Measurements from ENCODE around the gene LDB3.

The LDB3 gene

DNA sequence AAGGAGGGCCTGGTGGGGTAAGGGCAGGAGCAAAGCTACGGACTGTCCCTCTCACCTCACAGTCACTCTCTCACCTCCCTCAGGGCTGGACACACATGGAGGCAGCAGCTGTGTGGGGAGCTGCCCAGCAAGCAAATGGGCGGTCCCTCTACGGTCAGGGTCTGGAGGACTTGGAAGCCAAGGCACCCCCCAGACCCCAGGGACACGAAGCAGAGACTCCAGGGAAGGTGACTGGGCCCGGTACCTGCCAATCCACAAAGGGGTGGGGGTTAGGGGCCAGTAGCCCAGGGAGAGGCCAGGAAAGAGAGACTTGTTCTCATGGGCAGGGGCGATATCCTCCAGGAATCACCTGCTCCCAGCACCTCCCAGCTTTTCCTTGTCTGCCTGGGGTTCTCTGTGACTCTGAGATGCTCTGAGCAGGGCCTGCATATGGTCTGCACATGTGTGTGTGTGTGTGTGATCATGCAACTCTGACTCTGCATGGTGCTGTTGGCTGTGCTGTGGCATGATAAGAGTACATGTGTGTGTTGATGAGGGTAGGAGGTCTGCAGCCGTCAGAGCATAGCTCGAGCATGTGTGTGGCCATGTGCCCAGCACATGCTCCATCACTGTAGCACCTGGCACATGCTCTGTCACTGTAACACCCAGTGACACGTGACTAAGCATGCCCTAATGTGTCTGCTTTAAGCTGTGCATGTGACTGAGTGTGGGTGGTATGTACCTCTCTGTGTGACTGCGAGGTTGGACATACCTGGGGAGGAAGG lies 4.6 kb upstream of the LDB3 start:
- no peak for DNase-seq (ENCODE audit: insufficient read length, low spot score)

DNA sequence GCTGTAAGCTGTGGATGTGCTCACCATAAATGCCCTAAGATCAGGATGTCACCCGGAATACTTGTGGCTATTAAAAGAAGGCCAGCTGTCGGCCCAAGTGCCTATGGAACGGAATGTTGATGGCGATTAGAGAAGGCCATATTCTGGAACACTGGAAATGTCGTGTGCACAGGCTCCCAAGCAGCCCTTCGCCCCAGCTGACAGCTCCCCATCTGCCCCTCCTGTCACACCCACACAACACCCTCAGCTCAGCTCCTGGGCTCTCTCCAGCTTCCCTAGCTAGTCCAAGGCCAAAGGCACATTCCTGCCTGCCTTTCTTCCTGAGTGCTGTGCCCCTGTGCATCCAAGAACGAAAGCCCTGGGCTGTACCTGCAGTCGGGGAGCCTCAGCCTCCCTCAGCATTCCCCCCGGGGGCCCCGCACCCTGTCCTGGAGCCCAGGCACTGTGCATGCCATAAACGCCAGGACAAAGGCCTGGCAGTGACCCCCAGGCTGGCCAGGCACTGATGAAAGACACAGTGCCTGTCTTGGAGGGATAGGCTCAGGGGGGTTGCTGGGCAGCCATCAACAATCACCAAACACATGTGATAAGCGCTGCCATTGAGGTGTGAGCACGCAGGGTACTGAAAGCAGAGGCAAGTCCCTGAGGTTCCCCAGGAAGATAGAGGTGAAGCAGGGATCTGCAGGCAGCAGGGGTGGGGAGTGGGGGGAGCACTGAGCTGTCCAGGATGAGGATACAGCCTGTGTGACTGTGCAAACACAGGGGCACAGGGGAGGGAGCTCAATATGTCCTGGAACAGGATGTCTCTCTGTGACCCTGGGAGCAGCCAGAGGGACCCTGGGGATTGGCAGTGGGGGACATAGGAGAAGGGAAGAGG lies 3.7 kb upstream of the LDB3 start:
- FAIRE-seq (peak; percentile 20), DNase-seq (ENCODE audit: insufficient read length, low spot score) (no peak)

More for the DNA sequence above, 4.6 kb upstream of the LDB3 start:
- FAIRE-seq: peak; percentile 60

DNA sequence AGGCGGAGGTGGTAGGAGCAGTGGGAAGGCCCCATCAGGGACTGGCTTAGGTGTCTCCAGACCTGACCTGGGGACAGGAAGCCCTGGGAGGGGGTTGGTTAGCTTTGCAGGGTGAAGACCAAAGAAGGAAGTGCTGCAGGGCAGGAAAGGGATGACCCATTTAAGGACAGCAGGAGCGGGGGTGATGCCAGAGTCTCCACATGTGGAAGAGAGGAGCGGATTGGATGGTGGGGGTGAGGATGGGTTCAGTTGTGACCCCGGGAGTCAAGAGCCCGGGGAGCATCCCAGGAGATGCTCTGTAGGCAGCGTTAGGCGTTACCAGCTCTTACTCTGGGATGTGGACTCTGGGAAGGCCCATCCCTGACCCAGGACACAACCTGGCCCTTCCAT lies 3.1 kb upstream of the LDB3 start:
- no peak for DNase-seq (ENCODE audit: insufficient read length, low spot score)
- FAIRE-seq: no peak

DNA sequence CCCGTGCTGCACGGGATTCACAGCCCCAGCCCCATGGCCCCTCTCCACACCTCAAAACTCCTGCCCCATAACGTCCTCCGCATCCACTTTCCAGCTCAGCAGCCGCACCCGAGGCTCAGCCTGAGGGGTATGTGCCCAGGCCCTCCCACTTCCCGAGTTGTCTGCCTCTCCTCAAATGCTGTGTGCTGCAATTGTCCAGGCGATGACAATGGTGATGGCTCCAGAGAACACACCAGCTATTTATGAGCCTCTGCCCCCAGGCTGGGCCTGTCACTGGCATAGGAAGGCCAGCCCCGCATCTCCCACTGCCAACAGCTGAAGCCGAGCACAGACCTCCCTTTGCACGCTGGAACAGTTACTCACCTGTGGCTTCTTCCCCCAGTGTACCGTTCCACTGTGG lies 2.4 kb upstream of the LDB3 start:
- DNase-seq (ENCODE audit: insufficient read length, low spot score): no peak
- no peak for FAIRE-seq

DNA sequence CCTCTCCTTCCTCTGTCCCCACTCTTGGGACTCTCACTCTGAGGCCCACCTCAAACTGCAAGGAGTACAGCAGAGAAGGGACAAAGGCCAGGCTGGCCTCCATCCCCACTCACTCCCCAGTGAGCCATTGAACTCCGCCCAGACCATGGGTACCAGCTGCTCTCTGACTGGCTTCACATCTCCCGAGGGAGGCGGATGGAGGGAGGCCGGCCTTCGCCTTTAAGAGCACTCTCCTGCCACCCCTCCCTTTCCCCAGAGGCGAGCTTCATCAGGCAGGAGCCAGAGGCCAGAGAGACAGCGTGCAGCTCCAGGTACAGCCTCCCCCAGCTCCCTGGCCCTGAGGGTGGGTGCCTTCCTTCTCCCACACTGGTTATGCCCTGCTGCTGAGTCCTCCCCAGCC lies 1.8 kb upstream of the LDB3 start:
- DNase-seq (ENCODE audit: insufficient read length, low spot score) (no peak), FAIRE-seq (no peak)

DNA sequence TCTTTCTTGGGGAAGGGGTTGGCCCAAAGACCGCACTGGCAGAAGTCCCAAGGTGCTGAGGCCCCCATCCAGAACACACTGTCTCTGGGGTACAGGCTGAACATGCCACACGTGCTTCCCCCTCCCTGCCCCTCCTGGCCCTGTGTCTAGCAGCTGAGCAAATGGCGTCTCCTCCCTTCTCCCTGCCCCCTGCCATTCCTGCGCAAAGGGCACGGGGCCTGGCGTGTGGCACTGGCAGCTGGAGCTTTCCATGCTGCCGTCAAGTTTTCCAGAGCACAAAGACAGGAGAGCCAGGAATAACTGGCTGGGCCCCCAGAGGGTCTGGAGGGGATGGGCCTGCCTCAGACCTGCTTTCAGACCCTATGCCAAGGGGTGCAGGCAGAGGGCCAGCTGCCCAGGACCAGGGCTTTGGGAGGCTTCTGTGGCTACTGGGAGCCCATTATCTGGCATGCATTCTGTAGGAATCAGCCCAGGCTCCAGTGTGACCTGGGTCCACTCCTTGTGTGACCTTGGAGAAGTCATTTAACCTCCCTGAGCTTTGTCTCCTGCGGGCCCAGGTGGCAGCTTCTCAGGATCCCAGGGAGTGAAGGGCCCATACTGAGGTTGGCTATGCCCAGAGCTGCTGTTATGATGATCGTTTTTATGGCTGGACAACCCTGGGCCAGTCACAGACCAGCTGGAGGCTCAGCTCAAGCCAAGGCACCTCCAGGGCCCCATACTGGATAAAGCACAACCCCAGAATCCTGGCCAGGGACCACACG lies 710 bp upstream of the LDB3 start:
- FAIRE-seq: no peak
- no peak for DNase-seq (ENCODE audit: insufficient read length, low spot score)

DNA sequence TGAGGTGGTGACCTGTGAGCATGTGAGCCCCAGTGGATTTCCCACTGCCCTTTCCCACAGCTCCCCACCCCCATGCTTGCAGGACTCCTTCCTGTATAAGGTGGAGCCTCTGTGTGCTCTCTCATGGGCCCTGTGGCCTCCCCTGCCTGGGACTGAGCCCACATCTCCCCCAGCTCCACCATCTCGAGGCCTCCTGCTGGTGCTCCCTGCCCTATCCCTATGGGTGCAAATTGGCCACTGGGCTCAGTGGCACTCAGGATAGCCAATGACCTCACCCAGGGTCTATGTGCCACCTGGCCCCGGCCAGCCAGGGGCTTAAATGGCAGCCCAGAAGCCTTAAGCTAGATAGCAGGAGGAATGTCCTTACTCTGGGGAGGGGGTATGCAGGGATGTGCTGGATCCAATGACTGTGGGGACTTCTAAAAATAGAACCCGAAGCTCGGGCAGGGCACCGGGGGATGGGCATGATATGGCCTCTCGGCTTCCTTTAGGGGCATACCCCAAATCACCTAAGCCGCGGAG lies 2.0 kb downstream of the LDB3 start:
- DNase-seq (ENCODE audit: insufficient read length, low spot score) (no peak), FAIRE-seq (no peak)

DNA sequence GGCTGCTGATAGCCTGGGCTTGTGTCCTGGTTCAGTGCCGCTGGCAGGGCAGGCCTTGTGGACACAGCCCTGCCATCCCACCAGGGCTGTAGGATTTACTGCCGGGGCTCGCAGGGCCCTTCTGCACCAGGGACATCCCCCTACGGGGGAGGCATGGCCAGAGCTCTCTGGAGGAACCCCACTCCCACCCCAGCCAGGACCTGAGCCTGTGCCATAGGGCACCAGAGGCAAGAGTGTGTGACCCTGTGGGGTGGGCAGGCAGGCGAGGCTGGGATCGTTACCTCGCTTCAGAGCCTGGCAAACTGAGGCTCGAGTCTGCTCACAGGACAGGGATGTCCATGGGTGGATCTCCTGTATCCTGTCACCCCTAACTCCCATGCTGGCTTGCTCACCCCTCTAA lies 2.6 kb downstream of the LDB3 start:
- FAIRE-seq: no peak
- DNase-seq (ENCODE audit: insufficient read length, low spot score): no peak

DNA sequence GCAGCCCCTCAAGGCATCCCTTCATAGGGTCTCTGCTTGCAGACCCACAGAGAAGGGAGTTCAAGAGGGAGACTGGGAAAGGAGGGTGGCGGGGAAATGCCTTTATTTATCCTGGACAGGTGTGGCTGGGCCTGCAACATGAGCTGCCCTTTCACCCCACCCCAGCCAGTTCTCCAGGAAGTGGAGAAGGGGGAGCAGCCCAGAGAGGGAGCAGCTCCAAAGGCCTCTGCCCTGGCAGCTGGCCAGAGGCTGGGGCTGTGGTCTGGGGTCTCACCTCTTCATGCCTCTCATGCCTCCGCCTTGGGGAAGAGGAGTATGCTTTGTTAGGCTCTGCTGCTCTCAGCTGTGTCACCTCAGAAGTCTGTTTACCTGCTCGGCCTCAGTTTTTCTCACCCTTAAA lies 3.1 kb downstream of the LDB3 start:
- no peak for DNase-seq (ENCODE audit: insufficient read length, low spot score)
- FAIRE-seq: no peak

DNA sequence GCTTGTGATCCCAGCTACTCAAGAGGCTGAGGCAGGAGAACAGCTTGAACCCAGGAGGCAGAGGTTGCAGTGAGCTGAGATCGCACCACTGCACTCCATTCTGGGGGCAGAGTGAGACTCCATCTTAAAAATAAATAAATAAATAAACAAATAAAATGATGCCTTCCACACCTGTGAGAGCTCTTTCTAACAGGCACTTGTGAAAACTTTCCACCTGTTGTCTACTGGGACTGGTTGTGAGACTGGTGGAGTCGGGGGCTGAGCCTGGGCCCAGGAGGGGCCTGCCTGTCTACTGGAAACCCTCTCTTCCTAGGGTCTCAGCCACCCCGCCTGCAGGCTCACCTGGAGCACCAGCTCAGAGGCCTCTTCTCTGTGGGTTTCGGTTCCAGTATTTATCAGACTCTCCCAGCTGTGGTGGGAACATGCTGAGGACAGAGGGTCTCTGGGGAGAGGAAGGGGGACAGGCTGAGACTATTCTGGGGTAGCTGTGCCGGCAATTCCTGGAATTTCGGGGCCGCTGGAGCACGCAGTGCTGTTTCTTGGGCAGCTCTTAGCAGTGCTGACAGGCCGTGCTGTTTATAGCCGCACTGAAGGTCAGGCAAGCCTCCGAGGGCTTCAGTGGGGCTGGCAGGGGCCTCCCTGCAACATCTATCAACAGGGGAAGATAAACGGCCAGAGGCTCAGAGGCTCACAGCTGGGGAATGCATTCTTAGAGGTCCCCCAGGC lies 3.8 kb downstream of the LDB3 start:
- FAIRE-seq (no peak), DNase-seq (ENCODE audit: insufficient read length, low spot score) (no peak)

DNA sequence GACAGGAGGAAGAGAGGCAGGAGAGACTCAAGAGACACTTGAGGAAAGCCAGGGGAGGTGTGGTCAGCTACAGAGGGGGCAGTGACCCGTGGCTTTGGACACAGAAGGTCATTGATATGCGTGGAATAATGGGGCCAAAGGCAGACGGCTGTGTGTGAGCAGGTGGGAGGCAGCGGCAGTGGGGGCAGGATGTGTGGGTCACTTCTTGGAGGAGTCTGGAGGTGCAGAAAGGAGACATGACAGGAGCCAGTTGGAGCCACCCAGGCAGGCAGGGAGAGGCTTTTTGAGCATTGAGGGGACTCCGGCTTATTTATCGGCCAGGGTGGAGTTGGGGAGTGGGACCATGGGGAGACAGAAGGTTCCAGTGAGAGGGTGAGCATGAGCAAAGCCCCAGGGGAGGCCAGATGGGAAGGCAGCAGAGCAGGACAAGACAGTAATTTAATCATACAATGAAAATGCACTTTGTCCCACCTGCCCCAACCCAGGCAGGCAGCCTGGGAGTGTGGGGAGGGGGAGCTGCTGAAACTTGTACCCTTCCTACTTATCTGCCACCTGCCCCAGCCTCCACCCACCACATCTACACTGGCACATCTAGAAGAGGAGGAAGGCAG lies 5.0 kb downstream of the LDB3 start:
- DNase-seq (ENCODE audit: insufficient read length, low spot score): no peak
- no peak for FAIRE-seq

DNA sequence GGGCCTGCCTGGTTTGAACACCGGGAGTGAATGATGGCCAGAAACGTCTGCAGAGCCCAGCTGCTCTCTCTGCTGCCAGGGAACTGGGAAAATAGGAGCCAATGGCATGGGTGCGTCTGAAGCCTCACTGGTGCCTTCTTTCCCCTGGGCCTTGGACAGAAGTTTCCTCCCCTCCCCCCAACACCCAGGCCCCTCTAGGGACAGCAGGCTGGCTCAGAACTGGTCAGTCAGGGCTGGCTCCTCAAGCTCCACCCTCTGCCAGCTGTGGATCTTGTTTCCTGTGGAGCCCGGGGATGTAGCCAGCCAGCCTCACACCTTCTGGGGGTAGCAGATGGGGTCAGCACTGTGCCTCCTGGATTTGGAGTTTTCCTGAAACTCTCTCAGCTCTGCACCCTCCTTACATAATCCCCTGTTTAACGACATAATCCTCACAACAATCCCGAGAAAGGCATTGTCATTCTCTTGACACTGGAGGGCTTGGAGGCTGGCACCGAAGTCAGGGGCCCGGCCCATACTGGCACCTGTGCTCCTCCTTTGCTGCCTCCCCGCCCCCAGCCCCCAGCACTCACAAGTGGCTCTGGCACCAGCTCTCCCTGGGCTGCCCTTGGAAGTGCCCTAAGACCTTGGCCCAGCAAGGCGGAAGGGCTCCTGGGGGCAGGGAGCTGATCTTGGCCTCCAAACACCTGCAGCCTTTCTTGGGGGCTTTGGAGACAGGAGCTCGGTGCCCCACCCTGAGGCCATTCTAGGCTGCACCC lies 5.7 kb downstream of the LDB3 start:
- no peak for FAIRE-seq
- DNase-seq (ENCODE audit: insufficient read length, low spot score): no peak

DNA sequence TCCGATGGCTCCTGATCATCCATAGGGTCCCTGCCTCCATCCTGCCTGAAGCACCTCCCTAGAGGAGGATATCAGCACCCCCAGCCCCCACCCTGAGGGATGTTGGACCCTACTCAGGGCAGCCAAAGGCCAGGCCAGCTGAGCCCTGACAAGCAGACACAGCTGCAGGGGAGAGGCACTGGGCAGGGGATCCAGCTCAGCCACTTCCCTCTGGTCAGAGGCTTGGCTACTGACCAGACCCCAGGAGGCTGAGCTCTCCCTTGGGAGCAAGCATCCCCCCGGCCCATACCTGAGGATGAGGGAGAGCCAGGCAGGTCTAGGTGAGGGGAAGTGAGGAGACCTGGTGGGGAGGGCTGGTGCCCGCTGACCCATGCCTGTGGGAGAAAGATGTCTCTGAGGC lies 6.6 kb downstream of the LDB3 start:
- no peak for FAIRE-seq

DNA sequence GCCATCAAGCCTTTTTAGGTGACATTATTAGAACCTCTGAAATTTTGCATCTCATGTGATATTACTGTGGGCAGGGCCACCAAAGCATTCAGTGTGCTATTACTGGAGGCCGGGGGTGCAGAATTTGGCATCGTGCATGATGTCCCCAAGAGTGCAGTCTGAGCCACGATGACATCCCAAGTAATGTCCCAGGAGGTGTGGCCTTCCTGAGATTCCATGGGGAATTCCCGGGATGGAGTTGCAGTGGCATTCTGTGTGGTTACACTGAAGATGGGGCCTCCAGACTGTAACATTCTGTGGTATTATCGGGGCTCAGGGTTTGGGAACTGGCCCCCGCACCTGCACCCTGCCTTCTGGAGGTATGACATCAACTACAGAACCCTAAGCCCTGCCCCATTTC lies 9.1 kb downstream of the LDB3 start:
- DNase-seq (ENCODE audit: insufficient read length, low spot score) (no peak), FAIRE-seq (no peak)

More for the DNA sequence above, 6.6 kb downstream of the LDB3 start:
- DNase-seq (ENCODE audit: insufficient read length, low spot score): no peak

DNA sequence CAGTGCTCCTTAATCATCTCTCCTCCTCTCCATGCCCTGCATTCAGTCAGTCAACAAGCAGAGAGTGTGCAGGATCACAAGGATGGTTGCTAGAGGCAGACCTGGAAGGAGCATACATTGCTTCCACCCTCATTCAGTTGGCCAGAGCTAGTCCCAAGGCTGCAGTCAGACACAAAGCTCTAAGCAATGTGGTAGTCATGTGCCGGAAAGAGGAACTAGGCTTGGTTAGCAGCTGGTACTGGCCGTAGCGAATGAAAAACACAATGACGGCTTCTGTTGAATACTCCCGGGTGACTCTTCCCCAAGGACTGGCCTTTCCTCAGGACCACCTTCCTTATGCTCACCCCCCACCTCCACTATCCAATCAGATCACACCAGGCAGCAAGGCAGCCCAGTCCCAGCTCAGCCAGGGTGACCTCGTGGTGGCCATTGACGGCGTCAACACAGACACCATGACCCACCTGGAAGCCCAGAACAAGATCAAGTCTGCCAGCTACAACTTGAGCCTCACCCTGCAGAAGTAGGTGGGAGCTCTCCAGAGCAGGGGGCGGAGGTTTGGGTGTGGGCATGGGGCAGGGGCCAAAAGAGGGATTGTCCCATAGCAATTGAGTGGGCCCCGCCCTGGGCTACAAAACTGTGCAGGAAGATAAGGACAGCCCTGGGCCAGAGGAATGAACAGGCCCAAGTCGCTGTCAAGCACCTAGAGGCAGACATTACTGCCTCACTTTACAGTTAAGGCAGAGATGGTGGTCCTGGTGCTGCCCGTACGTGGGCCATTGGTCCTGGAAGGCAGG lies 10.9 kb downstream of the LDB3 start:
- DNase-seq (ENCODE audit: insufficient read length, low spot score) (no peak), FAIRE-seq (no peak)

DNA sequence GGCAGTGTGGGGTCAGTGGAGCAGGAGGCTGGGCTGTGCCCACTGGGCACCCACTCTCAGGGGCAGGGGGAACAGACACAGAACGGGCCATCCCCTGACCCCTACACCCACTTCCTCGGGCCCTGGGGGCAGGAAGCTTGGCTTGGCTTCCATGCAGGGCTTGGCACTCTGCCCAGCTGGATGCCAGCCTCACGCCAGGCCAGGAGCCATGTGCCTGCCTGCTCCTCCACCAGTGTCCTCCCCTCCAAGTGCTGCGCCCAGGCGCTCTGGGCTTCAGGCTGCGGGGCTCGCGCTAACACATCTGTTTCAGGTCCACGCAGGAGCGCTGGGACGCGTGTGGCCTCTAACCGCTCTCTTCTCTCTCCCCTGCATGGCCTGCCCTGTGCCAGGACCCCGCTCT lies 12.7 kb downstream of the LDB3 start:
- FAIRE-seq: no peak
- DNase-seq (ENCODE audit: insufficient read length, low spot score): no peak

DNA sequence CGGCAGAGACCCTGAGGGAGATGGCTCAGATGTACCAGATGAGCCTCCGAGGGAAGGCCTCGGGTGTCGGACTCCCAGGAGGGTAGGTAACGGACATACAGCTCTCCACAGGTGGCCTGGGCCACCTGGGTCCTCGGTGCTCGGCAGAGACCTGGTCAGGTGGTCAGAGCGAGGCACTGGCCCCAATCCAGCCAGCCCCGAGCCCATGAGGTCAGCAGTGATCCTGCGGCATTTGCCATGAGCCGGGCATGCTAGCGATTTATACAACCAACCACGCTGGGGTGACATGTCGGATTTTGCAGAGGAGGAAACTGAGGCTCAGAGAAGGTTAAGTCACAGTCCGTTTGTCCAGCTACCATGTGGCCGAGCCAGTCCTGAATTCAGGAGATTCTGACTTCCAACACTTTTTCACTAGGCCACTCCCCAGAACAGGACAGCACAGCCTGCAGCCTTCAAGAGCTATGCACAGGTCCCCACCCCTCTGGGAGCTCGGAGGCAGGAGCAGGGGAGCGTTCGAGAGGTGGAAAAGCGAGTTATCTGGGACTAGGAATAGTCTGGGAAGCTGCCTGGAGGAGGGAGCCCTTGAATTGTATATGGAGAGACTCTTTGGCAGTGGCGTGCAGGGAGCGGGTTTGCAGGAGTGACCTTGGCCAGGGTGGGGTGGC lies 13.5 kb downstream of the LDB3 start:
- DNase-seq (ENCODE audit: insufficient read length, low spot score) (no peak), FAIRE-seq (no peak)

DNA sequence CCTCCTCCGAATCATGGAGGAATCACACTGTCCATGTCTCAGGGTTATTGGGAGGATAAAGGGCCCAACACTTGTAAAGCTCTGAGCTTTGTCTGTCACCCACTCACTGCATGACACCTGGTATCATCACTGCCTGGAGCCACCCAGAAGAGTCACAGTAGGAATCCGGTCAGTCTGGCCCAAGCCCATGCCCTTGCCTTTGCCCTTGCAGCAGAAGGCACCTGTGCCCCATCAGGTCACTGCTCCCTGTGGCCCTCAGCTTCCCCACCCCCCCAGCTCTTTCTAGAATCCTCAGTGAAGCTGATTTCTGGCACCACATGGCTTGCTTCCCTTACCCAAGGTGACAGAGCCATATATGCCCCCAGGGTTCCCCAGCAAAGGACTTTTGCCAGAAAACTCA lies 14.4 kb downstream of the LDB3 start:
- DNase-seq (ENCODE audit: insufficient read length, low spot score): no peak

More for the DNA sequence above, 14.4 kb downstream of the LDB3 start:
- no peak for FAIRE-seq

Measured in HTR-8/SVneo (cell line).